Measurements from ENCODE around the gene TMEM217.
A peak's percentile ranks its signal among the peaks of the same experiment; 100 is the strongest.

The TMEM217 gene

DNA sequence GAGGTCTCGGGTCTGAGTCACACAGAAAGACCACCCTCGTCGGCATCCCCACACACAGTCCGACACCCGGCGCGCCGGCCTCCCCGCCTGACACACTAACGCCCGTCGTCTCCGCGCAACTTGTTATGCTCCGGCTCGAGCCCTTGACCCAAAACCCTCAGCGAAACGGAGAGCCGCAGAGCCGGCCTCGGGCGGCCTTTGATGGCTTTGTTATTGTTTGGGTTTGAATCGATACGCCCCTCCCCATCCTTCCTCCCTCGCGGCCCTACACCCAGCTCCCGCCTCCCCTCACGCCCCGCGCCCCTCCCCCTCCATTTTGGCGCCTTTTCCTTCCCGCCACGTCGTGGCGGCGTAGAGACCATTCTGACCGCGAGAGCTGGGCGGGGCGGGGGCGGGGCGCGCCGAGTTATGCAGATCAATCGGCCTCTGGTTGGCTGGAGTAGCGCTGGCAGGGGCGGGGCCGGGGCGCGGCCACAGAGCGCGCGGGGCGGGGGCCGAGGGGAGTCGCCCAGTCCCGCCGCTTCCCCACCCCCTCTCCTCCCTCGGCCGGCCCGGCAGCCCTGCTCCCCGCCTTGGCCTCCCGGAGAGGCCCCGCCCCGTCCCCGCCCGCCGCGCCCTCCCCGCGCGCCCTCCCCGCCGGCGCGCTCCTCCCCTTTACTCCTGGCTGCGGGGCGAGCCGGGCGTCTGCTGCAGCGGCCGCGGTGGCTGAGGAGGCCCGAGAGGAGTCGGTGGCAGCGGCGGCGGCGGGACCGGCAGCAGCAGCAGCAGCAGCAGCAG, 88.3 kb downstream of the TMEM217 start, which contains the start of gene PIM1 (continued):
- TF ChIP-seq, protein P1, sequence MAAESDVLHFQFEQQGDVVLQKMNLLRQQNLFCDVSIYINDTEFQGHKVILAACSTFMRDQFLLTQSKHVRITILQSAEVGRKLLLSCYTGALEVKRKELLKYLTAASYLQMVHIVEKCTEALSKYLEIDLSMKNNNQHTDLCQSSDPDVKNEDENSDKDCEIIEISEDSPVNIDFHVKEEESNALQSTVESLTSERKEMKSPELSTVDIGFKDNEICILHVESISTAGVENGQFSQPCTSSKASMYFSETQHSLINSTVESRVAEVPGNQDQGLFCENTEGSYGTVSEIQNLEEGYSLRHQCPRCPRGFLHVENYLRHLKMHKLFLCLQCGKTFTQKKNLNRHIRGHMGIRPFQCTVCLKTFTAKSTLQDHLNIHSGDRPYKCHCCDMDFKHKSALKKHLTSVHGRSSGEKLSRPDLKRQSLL (tag by site-specific recombination; IDR thresholded peaks at IDR 0.05): no peak
- no peak for TF ChIP-seq ZNF23 (tag by site-specific recombination; IDR thresholded peaks at IDR 0.05; ENCODE audit: borderline replicate concordance)
- TF ChIP-seq, protein P2, sequence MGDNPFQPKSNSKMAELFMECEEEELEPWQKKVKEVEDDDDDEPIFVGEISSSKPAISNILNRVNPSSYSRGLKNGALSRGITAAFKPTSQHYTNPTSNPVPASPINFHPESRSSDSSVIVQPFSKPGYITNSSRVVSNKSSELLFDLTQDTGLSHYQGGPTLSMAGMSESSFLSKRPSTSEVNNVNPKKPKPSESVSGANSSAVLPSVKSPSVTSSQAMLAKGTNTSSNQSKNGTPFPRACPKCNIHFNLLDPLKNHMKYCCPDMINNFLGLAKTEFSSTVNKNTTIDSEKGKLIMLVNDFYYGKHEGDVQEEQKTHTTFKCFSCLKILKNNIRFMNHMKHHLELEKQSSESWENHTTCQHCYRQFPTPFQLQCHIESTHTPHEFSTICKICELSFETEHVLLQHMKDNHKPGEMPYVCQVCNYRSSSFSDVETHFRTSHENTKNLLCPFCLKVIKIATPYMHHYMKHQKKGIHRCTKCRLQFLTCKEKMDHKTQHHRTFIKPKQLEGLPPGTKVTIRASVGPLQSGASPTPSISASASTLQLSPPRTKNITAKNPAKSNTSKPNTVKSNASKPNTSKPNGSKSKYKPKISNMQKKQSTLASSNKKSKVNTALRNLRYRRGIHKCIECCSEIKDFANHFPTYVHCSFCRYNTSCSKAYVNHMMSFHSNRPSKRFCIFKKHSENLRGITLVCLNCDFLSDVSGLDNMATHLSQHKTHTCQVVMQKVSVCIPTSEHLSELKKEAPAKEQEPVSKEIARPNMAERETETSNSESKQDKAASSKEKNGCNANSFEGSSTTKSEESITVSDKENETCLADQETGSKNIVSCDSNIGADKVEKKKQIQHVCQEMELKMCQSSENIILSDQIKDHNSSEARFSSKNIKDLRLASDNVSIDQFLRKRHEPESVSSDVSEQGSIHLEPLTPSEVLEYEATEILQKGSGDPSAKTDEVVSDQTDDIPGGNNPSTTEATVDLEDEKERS (tag by site-specific recombination; IDR thresholded peaks at IDR 0.05): 0 out of 2 replicates have a peak, but pooled peaks have one; percentile 8
- TF ChIP-seq ZNF473 (tag by site-specific recombination; IDR thresholded peaks at IDR 0.05): no peak
- TF ChIP-seq ZXDB (tag by site-specific recombination; IDR thresholded peaks at IDR 0.05): peak; percentile 85
- TF ChIP-seq ZNF324 (tag by site-specific recombination; IDR thresholded peaks at IDR 0.05): peak; percentile 88
- no peak for TF ChIP-seq ZNF837 (tag by site-specific recombination; IDR thresholded peaks at IDR 0.05)
- no peak for TF ChIP-seq ZNF585B (tag by site-specific recombination; IDR thresholded peaks at IDR 0.05)
- TF ChIP-seq ZNF433 (tag by site-specific recombination; IDR thresholded peaks at IDR 0.05; ENCODE audit: low read depth): no peak
- TF ChIP-seq, protein P3, sequence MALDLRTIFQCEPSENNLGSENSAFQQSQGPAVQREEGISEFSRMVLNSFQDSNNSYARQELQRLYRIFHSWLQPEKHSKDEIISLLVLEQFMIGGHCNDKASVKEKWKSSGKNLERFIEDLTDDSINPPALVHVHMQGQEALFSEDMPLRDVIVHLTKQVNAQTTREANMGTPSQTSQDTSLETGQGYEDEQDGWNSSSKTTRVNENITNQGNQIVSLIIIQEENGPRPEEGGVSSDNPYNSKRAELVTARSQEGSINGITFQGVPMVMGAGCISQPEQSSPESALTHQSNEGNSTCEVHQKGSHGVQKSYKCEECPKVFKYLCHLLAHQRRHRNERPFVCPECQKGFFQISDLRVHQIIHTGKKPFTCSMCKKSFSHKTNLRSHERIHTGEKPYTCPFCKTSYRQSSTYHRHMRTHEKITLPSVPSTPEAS (tag by site-specific recombination; IDR thresholded peaks at IDR 0.05): peak; percentile 26; the same call in 1 of the 2 replicates
- TF ChIP-seq ZNF10 (tag by site-specific recombination; IDR thresholded peaks at IDR 0.05): no peak; the same call in 1 of the 2 replicates
- TF ChIP-seq ZNF521 (tag by site-specific recombination; IDR thresholded peaks at IDR 0.05): no peak
- TF ChIP-seq ZNF248 (tag by site-specific recombination; IDR thresholded peaks at IDR 0.05): no peak
- no peak for TF ChIP-seq MEIS1 (CRISPR knock-in tag; IDR thresholded peaks at IDR 0.05; ENCODE audit: borderline replicate concordance)
- TF ChIP-seq ZNF133 (tag by site-specific recombination; IDR thresholded peaks at IDR 0.05): no peak
- peak; percentile 61 for TF ChIP-seq SCRT2 (tag by site-specific recombination; IDR thresholded peaks at IDR 0.05)
- TF ChIP-seq ZNF660 (tag by site-specific recombination; IDR thresholded peaks at IDR 0.05): peak; percentile 56
- peak; percentile 94 for TF ChIP-seq ZEB2 (tag by site-specific recombination; IDR thresholded peaks at IDR 0.05)
- no peak for TF ChIP-seq ZSCAN16 (tag by site-specific recombination; IDR thresholded peaks at IDR 0.05)
- no peak for TF ChIP-seq ZNF785 (tag by site-specific recombination; IDR thresholded peaks at IDR 0.05)
- TF ChIP-seq ZNF266 (tag by site-specific recombination; IDR thresholded peaks at IDR 0.05; ENCODE audit: low read depth): no peak
- no peak for TF ChIP-seq ZNF311 (tag by site-specific recombination; IDR thresholded peaks at IDR 0.05; ENCODE audit: borderline replicate concordance)
- no peak for TF ChIP-seq ZNF239 (tag by site-specific recombination; IDR thresholded peaks at IDR 0.05)
- TF ChIP-seq SALL2 (tag by site-specific recombination; IDR thresholded peaks at IDR 0.05; ENCODE audit: borderline replicate concordance): no peak
- no peak for TF ChIP-seq ZNF560 (tag by site-specific recombination; IDR thresholded peaks at IDR 0.05; ENCODE audit: borderline replicate concordance)
- peak; percentile 80 for TF ChIP-seq ZNF501 (tag by site-specific recombination; IDR thresholded peaks at IDR 0.05)
- TF ChIP-seq, protein P4, sequence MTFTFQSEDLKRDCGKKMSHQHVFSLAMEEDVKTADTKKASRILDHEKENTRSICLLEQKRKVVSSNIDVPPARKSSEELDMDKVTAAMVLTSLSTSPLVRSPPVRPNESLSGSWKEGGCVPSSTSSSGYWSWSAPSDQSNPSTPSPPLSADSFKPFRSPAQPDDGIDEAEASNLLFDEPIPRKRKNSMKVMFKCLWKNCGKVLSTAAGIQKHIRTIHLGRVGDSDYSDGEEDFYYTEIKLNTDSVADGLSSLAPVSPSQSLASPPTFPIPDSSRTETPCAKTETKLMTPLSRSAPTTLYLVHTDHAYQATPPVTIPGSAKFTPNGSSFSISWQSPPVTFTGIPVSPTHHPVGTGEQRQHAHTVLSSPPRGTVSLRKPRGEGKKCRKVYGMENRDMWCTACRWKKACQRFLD (tag by site-specific recombination; IDR thresholded peaks at IDR 0.05): 0 out of 2 replicates have a peak, but pooled peaks have one; percentile 14
- TF ChIP-seq MZF1 (tag by site-specific recombination; IDR thresholded peaks at IDR 0.05; ENCODE audit: borderline replicate concordance): peak; percentile 28; the same call in 1 of the 2 replicates
- peak; percentile 90 for TF ChIP-seq GLIS1 (tag by site-specific recombination; IDR thresholded peaks at IDR 0.05)
- TF ChIP-seq ZNF549 (tag by site-specific recombination; IDR thresholded peaks at IDR 0.05): no peak
- TF ChIP-seq ZNF132 (tag by site-specific recombination; IDR thresholded peaks at IDR 0.05; ENCODE audit: borderline replicate concordance): no peak
- TF ChIP-seq, protein P5, sequence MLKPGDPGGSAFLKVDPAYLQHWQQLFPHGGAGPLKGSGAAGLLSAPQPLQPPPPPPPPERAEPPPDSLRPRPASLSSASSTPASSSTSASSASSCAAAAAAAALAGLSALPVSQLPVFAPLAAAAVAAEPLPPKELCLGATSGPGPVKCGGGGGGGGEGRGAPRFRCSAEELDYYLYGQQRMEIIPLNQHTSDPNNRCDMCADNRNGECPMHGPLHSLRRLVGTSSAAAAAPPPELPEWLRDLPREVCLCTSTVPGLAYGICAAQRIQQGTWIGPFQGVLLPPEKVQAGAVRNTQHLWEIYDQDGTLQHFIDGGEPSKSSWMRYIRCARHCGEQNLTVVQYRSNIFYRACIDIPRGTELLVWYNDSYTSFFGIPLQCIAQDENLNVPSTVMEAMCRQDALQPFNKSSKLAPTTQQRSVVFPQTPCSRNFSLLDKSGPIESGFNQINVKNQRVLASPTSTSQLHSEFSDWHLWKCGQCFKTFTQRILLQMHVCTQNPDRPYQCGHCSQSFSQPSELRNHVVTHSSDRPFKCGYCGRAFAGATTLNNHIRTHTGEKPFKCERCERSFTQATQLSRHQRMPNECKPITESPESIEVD (tag by site-specific recombination; IDR thresholded peaks at IDR 0.05): no peak; the same call in 1 of the 2 replicates
- no peak for TF ChIP-seq SETDB1 (IDR thresholded peaks at IDR 0.05; ENCODE audit: insufficient read length, low read length)
